Fibroblast of the aortic adventitia (primary cell): ENCODE measurements around the gene CDH13. TPM values are rescaled to one million over a fixed set of nuclear protein-coding genes. Genes with fewer than 3 reads are reported as not detected.

Experiments used
- DNase-seq: peaks from one replicate; pipeline ENCODE4 v3.0.0-alpha.2; 2010; ENCODE audit warnings: low read depth
- H3K4me3 ChIP-seq: 2 replicates; pipeline ENCODE4 v1.5.1; 2011; ENCODE audit warnings: low read depth, mild to moderate bottlenecking, control low read depth, low read length, moderate library complexity
- total RNA-seq: library from RNA; depleted of rRNA; stranded (reverse); fragments of >200 nt; gene quantifications from 2 replicates; pipeline ENCODE4 v1.2.3, GENCODE V29; 2012; ENCODE audit warnings: low replicate concordance
- TF ChIP-seq, protein P1 (sequence below): IDR thresholded peaks from 2 replicates; pipeline ENCODE4 v1.5.1; 2011; ENCODE audit warnings: mild to moderate bottlenecking, low read length, control low read depth, inconsistent platforms; ENCODE audit not compliant: insufficient read depth

The CDH13 gene
- total RNA-seq, 1 donor, result 55.7 TPM

DNA sequence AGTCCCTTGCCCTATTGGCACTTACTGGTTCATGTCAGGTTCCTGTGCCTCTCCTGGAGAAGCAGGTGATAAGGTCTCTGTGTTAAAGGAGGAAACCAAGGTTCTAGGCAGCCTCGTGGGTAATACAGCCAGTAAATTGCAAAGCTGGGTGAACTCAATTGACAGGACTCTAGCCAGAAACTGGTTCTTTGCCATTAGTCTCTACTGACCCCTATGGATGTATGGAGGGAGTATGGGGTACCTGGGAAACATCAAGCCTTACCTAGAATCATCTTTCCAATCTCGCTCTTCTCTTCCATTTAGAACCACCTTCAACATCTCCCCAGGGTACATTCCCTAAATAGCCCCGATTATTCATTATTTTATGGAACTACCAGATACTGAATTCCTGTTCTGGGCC lies 169.3 kb downstream of the CDH13 start:
- no peak overlapping the region for H3K4me3 ChIP-seq
- TF ChIP-seq, protein P1, sequence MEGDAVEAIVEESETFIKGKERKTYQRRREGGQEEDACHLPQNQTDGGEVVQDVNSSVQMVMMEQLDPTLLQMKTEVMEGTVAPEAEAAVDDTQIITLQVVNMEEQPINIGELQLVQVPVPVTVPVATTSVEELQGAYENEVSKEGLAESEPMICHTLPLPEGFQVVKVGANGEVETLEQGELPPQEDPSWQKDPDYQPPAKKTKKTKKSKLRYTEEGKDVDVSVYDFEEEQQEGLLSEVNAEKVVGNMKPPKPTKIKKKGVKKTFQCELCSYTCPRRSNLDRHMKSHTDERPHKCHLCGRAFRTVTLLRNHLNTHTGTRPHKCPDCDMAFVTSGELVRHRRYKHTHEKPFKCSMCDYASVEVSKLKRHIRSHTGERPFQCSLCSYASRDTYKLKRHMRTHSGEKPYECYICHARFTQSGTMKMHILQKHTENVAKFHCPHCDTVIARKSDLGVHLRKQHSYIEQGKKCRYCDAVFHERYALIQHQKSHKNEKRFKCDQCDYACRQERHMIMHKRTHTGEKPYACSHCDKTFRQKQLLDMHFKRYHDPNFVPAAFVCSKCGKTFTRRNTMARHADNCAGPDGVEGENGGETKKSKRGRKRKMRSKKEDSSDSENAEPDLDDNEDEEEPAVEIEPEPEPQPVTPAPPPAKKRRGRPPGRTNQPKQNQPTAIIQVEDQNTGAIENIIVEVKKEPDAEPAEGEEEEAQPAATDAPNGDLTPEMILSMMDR, result no peak
- DNase-seq, result no peak

DNA sequence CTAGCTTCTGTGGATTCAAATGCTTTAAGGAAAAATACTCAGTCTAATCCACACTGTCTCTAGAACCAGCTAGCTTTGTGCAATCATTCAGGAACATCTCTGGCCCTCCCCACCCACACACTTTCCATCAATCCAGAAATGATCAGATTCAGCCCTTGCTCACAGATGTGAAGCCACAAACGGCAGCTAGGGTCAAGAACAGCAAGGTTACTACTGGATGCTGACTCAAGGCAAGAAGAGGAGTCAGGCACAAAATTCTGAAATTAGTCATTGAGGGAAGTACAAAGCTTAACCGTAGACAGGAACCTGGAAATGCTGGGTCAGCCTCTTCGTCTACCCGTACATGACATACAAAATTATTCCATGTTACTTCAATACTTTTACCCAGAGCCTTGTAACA lies 174.6 kb downstream of the CDH13 start:
- H3K4me3 ChIP-seq, result no peak overlapping the region
- TF ChIP-seq, protein P1, result no peak
- no peak for DNase-seq

DNA sequence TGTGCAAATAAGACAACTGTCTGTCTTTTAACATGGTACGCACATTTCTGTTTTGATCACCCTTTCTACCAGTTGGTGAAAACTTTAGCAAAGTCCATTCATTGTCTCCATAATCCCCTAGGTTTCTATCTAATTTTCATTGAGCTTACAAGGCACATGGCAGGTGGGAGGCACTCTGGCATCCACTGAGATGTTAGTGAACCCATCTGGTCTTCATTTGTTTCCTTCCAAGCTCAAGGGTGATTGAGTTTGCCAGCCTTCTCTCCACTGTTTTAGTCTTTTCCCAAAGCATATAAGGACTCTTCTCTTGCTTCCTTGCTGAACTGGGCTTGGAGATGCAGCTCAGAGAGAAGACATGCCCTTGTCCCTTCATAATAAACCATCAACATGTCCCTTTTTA lies 179.1 kb downstream of the CDH13 start:
- TF ChIP-seq, protein P1, result no peak
- DNase-seq, result no peak
- H3K4me3 ChIP-seq, result no peak overlapping the region

DNA sequence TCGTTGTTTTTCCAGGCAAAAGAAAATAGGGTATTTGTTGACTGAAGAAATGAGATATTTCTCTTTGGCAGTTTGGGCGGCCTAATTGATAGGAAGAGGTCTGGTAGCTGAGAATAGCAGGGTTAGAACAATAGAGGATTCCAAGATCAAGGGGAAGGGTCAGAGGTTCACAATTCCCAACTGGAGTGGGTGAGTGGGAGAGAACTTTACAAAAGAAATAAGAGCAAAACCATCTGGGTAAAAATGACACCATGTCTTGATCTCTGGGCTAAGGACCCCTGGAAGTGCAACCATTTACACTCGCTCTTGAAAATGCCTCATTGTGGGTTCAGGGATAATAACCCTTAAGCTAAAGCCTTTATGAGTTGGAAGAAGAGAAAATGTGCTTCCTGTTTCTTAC lies 180.5 kb downstream of the CDH13 start:
- TF ChIP-seq, protein P1, result no peak
- H3K4me3 ChIP-seq, result no peak overlapping the region
- no peak for DNase-seq

DNA sequence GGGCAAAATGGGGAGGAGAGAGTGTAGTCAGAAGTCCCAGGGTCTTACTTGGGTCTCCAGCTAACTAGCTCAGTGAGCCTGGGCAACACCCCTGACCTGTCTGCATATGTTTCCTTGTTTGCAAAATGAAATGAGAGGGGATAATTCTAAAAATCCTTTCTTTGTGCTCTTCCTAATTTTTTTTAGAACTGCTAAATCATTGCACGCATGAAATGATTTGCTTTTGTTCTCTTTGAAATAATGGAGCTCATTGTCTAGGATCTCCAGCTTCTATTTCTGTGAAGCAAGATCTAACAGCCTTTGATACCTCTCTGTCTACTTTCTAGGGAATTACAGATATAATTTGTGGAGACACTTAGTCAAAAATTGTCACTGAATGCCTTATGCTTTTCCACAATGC lies 181.3 kb downstream of the CDH13 start:
- no peak for DNase-seq
- TF ChIP-seq, protein P1, result no peak
- H3K4me3 ChIP-seq, result no peak overlapping the region

GRCh38 chr16:82810077-82810476 lies 183.3 kb downstream of the CDH13 start:
- no peak for DNase-seq
- no peak overlapping the region for H3K4me3 ChIP-seq
- TF ChIP-seq, protein P1, result no peak

- no peak for DNase-seq
- TF ChIP-seq, protein P1, result no peak
- no peak overlapping the region for H3K4me3 ChIP-seq
These were observed 187.3 kb downstream of the CDH13 start for GRCh38 chr16:82814059-82814458.
